OCI-LY3 (cell line): ENCODE data around the gene HIVEP3.

ENCODE experiments used
- H2AFZ ChIP-seq: fragments of 200-600, 300-600 bp; shearing (Covaris generic); 2 replicates; pipeline ENCODE4 v1.6.0; 2014; ENCODE audit warnings: antibody characterized with exemption, low read depth, low read length
- H3K27ac ChIP-seq: fragments of 200-600, 300-600 bp; sonication (generic); 2 replicates; pipeline ENCODE4 v1.5.1; 2014; ENCODE audit warnings: mild to moderate bottlenecking, low read length, moderate library complexity, mixed read lengths
- H3K27me3 ChIP-seq: fragments of 200-600, 300-600 bp; sonication (generic); 2 replicates; pipeline ENCODE4 v1.6.1; 2014; ENCODE audit warnings: low read depth, low read length, mixed read lengths
- H3K36me3 ChIP-seq: fragments of 200-600, 300-600 bp; sonication (generic); replicated peaks from 2 replicates; pipeline ENCODE3; 2014; ENCODE audit warnings: low read depth, low read length, mixed read lengths
- H3K4me1 ChIP-seq: fragments of 300-600, 200-600 bp; sonication (generic); 2 replicates; pipeline ENCODE4 v1.6.1; 2014; ENCODE audit warnings: low read length, mixed read lengths
- H3K4me2 ChIP-seq: fragments of 200-600, 300-600 bp; sonication (generic); 2 replicates; pipeline ENCODE4 v1.6.1; 2014; ENCODE audit warnings: low read length, mixed read lengths
- H3K4me3 ChIP-seq: fragments of 300-600, 200-600 bp; sonication (generic); 2 replicates; pipeline ENCODE4 v1.5.1; 2014; ENCODE audit warnings: antibody characterized with exemption, mild to moderate bottlenecking, low read length, moderate library complexity
- H3K79me2 ChIP-seq: fragments of 300-600, 200-600 bp; shearing (Covaris generic); 2 replicates; pipeline ENCODE4 v1.6.1; 2014; ENCODE audit warnings: mild to moderate bottlenecking, low read length, mixed read lengths
- H3K9ac ChIP-seq: fragments of 300-600, 200-600 bp; shearing (Covaris generic); 2 replicates; pipeline ENCODE4 v1.6.0; 2014; ENCODE audit warnings: mild to moderate bottlenecking, low read length, moderate library complexity
- H3K9me3 ChIP-seq: fragments of 200-600, 300-600 bp; shearing (Covaris generic); 2 replicates; pipeline ENCODE4 v1.6.1; 2014; ENCODE audit warnings: low read length, mixed read lengths; ENCODE audit not compliant: insufficient read depth
- H4K20me1 ChIP-seq: fragments of 200-600, 300-600 bp; sonication (generic); 2 replicates; pipeline ENCODE4 v1.6.1; 2016; ENCODE audit warnings: low read length, mixed read lengths; ENCODE audit not compliant: insufficient read depth
- CTCF ChIP-seq: fragments of 200-600, 300-600 bp; sonication (generic); IDR thresholded peaks from 2 replicates; pipeline ENCODE4 v1.5.1; 2014; ENCODE audit warnings: antibody characterized with exemption, low read length, low read depth
- EZH2phosphoT487 ChIP-seq: fragments of 200-600 bp; shearing (Covaris generic); IDR thresholded peaks from 2 replicates; pipeline ENCODE4 v1.6.1; 2018; ENCODE audit warnings: antibody characterized with exemption, mixed run types, low read depth

The HIVEP3 gene

GRCh38 chr1:41907446-41907845 lies 11.3 kb downstream of the HIVEP3 start:
- H3K9ac ChIP-seq = no peak overlapping the region
- H3K9me3 ChIP-seq = 0 out of 2 replicates have a peak, but pooled peaks cover 5% of the 10 kb centered on the region
- no peak overlapping the region for H3K27ac ChIP-seq
- no peak overlapping the region for H3K4me3 ChIP-seq
- no peaks in the 10 kb centered on the region for H3K27me3 ChIP-seq
- H3K4me1 ChIP-seq = peaks cover 24% of the 10 kb centered on the region
- H3K36me3 ChIP-seq = peaks cover 6% of the 10 kb centered on the region
- H3K79me2 ChIP-seq = peaks cover 22% of the 10 kb centered on the region
- 0 out of 2 replicates have a peak, but pooled peaks cover 5% of the 10 kb centered on the region for H4K20me1 ChIP-seq
- H2AFZ ChIP-seq = no peak overlapping the region
- TF ChIP-seq CTCF (no peak), EZH2phosphoT487 (no peak)
- peak overlapping the region; percentile 54; the same call in 1 of the 2 replicates for H3K4me2 ChIP-seq

- Histone ChIP-seq H3K27ac (no peak overlapping the region), H3K4me3 (no peak overlapping the region), H2AFZ (no peak overlapping the region), H3K4me2 (peak overlapping the region; percentile 54), H4K20me1 (0 out of 2 replicates have a peak, but pooled peaks cover 5% of the 10 kb centered on the region), H3K9ac (no peak overlapping the region), H3K27me3 (no peaks in the 10 kb centered on the region), H3K9me3 (0 out of 2 replicates have a peak, but pooled peaks cover 5% of the 10 kb centered on the region), H3K36me3 (peaks cover 6% of the 10 kb centered on the region), H3K79me2 (peaks cover 22% of the 10 kb centered on the region), H3K4me1 (peaks cover 24% of the 10 kb centered on the region)
- TF ChIP-seq CTCF (no peak), EZH2phosphoT487 (no peak)
Observed at GRCh38 chr1:41906943-41907342, 11.8 kb downstream of the HIVEP3 start.

- H3K27ac ChIP-seq = no peak overlapping the region
- H3K36me3 ChIP-seq = peaks cover 3% of the 10 kb centered on the region
- 0 out of 2 replicates have a peak, but pooled peaks cover 5% of the 10 kb centered on the region for H3K9me3 ChIP-seq
- H3K9ac ChIP-seq = no peak overlapping the region
- H3K79me2 ChIP-seq = peaks cover 22% of the 10 kb centered on the region
- H3K27me3 ChIP-seq = no peaks in the 10 kb centered on the region
- 0 out of 2 replicates have a peak, but pooled peaks cover 5% of the 10 kb centered on the region for H4K20me1 ChIP-seq
- H2AFZ ChIP-seq = no peak overlapping the region
- no peak overlapping the region for H3K4me3 ChIP-seq
- H3K4me2 ChIP-seq = no peak overlapping the region
- H3K4me1 ChIP-seq = peaks cover 24% of the 10 kb centered on the region
- TF ChIP-seq CTCF (no peak), EZH2phosphoT487 (no peak)
Observed at GRCh38 chr1:41905093-41905675, 13.5 kb downstream of the HIVEP3 start.

- no peak overlapping the region for H3K27ac ChIP-seq
- peaks cover 22% of the 10 kb centered on the region for H3K79me2 ChIP-seq
- H3K36me3 ChIP-seq = no peaks in the 10 kb centered on the region
- no peak overlapping the region for H3K9ac ChIP-seq
- no peak overlapping the region for H2AFZ ChIP-seq
- 0 out of 2 replicates have a peak, but pooled peaks cover 5% of the 10 kb centered on the region for H4K20me1 ChIP-seq
- TF ChIP-seq EZH2phosphoT487 (no peak), CTCF (no peak)
- no peaks in the 10 kb centered on the region for H3K27me3 ChIP-seq
- no peaks in the 10 kb centered on the region for H3K9me3 ChIP-seq
- H3K4me3 ChIP-seq = no peak overlapping the region
- H3K4me2 ChIP-seq = no peak overlapping the region
- peaks cover 24% of the 10 kb centered on the region for H3K4me1 ChIP-seq
Observed at GRCh38 chr1:41902664-41903063, 16.1 kb downstream of the HIVEP3 start.
